ENCODE results near the gene ATXN1. TPM values are rescaled to one million over a fixed set of nuclear protein-coding genes. Genes with fewer than 3 reads are reported as not detected.
"Not testable (repeated sequence)": the region's sequence is repeated elsewhere in the genome, so short reads cannot be mapped to it uniquely, and the experiment has no call there.

ATXN1 gene
- total RNA-seq, 1 donor, result 45.3 TPM

- no peak for DNase-seq (ENCODE audit: low read depth)
- TF ChIP-seq CTCF (IDR thresholded peaks at IDR 0.05; ENCODE audit: insufficient read depth, low read depth, low read length), result no peak
Measured at GRCh38 chr6:16271428-16271827, 489.8 kb downstream of the ATXN1 start.

GRCh38 chr6:16270178-16270794 lies 491.0 kb downstream of the ATXN1 start:
- no peak for TF ChIP-seq CTCF (IDR thresholded peaks at IDR 0.05; ENCODE audit: insufficient read depth, low read depth, low read length)
- H3K4me3 ChIP-seq (ENCODE audit: low read depth, low read length), result no peak overlapping the region
- DNase-seq (ENCODE audit: low read depth), result no peak

More at GRCh38 chr6:16271428-16271827, 489.8 kb downstream of the ATXN1 start:
- H3K4me3 ChIP-seq (ENCODE audit: low read depth, low read length), result no peak overlapping the region

- not testable (repeated sequence) for DNase-seq (ENCODE audit: low read depth); H3K4me3 ChIP-seq (ENCODE audit: low read depth, low read length)
Measured at GRCh38 chr6:16269442-16270070, 491.7 kb downstream of the ATXN1 start.

- no peak for TF ChIP-seq CTCF (IDR thresholded peaks at IDR 0.05; ENCODE audit: insufficient read depth, low read depth, low read length)
- DNase-seq (ENCODE audit: low read depth), result no peak
Measured at GRCh38 chr6:16267428-16268263, 493.6 kb downstream of the ATXN1 start.

GRCh38 chr6:16265351-16266341 lies 495.6 kb downstream of the ATXN1 start:
- DNase-seq (ENCODE audit: low read depth), result no peak
- H3K4me3 ChIP-seq (ENCODE audit: low read depth, low read length), result no peak overlapping the region
- no peak for TF ChIP-seq CTCF (IDR thresholded peaks at IDR 0.05; ENCODE audit: insufficient read depth, low read depth, low read length)

More at GRCh38 chr6:16267428-16268263, 493.6 kb downstream of the ATXN1 start:
- no peak overlapping the region for H3K4me3 ChIP-seq (ENCODE audit: low read depth, low read length)

GRCh38 chr6:16264785-16265184 lies 496.5 kb downstream of the ATXN1 start:
- no peak overlapping the region for H3K4me3 ChIP-seq (ENCODE audit: low read depth, low read length)
- TF ChIP-seq CTCF (IDR thresholded peaks at IDR 0.05; ENCODE audit: insufficient read depth, low read depth, low read length), result no peak
- no peak for DNase-seq (ENCODE audit: low read depth)

GRCh38 chr6:16263464-16264099 lies 497.7 kb downstream of the ATXN1 start:
- H3K4me3 ChIP-seq (ENCODE audit: low read depth, low read length); DNase-seq (ENCODE audit: low read depth): not testable (repeated sequence)

GRCh38 chr6:16262773-16263172 lies 498.5 kb downstream of the ATXN1 start:
- DNase-seq (ENCODE audit: low read depth); H3K4me3 ChIP-seq (ENCODE audit: low read depth, low read length): not testable (repeated sequence)

GRCh38 chr6:16260602-16261001 lies 500.7 kb downstream of the ATXN1 start:
- not testable (repeated sequence) for DNase-seq (ENCODE audit: low read depth); H3K4me3 ChIP-seq (ENCODE audit: low read depth, low read length)

GRCh38 chr6:16259604-16260003 lies 501.7 kb downstream of the ATXN1 start:
- not testable (repeated sequence) for H3K4me3 ChIP-seq (ENCODE audit: low read depth, low read length); DNase-seq (ENCODE audit: low read depth)
